GM21381 (cell line): ENCODE data around the gene TMEM182.

ENCODE experiments used
- ATAC-seq: cut with Tn5 transposase; IDR thresholded peaks from one replicate; pipeline ENCODE4 v1.9.1; 2021; ENCODE audit warnings: mild to moderate bottlenecking, moderate library complexity; ENCODE audit not compliant: unreplicated experiment

The TMEM182 gene

DNA sequence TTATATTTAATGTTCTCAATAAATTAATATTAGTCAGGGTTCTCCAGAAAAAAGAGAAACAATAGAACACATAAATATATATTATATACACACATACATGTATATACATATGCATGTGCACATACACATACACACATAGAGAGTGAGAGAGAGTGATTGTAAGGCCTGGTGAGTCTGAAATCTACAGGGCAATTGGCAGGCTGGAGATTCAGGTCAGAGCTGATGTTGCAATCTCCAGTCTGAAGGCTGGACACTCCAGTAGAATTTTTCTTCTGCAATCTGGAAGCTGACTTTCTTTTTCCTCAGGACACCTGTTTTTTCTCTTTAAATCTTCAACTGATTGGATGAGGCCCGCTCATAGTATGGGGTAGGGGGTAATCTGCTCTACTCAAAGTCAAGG lies 3.2 kb downstream of the TMEM182 start:
- no peak for ATAC-seq

DNA sequence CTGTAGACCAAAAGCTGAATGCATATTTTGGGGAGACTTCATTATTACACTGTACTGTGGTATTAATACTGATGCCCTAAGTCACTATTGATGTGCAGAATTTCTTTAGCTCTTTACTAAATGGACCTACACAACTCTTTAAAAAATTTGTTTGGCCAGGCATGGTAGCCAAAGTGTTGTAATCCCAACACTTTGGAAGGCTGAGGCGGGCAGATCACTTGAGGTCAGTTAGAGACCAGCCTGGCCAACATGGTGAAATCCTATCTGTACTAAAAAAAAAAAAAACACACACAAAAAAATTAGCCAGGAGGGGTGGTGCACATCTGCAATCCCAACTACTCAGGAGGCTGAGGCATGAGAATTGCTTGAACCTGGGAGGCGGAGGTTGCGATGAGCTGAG lies 6.4 kb downstream of the TMEM182 start:
- ATAC-seq, result no peak

DNA sequence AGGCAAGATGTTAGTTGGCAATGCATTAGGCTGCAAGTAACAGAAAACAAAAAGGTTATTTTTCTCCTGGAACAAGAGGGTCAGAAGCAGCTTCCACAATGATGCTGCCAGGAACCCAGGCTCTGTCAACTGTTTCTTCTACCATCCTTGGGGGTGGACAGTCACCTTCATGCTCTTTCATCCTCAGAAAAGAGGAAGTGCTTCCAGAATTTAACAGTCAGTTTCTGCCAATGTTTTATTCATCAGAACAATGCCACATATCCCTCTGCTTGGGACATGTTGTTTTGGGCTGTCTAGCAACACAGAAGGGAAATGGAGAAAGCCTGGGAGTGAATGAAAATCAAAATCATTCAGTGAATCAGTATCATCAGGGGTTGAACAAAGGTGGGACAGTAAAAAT lies 7.1 kb downstream of the TMEM182 start:
- no peak for ATAC-seq

DNA sequence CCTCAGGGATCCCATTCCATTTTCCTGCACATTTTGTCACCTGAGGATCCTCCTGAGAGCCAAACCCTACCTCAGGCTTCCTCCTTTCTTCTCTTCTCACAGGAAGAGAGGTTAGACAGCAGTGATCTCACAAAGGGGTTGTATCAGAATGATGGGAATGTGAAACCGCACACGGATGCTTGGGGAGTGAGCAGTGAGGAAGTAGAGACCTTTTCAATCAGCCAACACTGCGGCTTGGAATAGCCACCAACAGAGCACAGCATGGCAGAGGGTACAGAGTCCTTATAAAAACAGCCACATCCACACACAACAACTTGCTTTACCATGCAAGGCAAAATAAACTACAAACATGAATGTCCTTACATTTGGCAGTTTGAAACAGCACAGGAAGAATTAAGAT lies 8.7 kb downstream of the TMEM182 start:
- ATAC-seq, result no peak

DNA sequence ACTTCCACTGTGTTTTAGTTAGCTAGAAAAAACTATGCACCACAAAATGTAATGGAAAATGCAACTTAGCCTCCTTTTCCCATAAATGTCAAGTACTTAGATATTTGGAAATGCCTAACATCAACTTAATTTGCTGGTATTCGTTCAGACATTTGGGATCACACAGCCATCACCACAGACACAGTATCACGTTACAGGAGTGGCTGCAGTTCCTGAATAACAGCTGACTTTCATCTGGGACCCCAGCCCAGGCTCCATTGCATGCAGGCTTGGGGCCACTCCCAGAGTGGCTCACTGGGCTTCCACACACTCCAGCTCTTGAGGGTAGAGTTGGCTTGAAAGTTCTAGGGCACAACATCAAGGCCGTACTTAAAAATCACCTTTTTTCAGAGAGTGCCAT lies 9.3 kb downstream of the TMEM182 start:
- ATAC-seq, result no peak

DNA sequence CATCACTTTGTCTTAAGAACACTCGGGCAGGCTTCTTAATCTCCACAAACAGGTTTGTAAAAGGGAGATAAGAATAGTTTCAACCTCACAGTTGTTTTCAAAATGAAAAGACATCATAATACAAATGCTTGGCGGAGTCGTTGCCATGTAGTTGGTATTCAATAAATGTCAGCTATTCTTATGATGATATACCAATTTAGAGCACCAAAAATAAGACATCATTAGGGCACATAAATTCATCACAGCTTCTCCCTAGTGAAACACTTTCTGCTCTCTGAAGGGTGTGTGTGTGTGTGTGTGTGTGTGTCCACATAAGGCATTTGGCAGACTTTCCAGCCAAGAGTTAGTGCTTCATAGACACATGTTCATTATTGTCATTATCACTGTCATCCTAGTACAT lies 10.8 kb downstream of the TMEM182 start:
- no peak for ATAC-seq

DNA sequence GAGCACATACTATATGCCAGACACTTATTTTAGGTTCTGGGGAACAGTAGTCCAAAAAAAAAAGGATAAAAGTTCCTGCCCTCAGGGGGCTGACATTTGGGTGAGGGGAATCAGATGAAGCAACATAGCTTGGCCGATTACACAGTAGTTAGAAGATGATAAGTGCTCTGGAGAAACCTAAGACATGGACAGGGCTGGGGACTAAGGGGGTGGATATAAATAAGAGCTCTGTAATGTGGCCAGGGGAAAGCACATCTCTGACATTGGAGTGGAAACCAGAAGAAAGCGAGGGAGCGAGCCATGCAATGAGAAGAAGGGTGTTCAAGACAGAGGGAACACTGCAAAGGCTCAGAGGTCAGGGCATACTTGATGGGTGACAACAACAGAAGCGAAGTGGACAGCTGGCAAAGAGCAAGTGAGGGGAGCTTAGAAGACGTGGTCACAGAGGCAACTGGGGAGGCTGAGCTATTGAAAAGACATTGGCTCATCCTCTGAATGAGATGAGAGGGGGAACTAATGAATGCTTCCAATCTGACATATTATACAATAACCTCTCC lies 11.4 kb downstream of the TMEM182 start:
- no peak for ATAC-seq

DNA sequence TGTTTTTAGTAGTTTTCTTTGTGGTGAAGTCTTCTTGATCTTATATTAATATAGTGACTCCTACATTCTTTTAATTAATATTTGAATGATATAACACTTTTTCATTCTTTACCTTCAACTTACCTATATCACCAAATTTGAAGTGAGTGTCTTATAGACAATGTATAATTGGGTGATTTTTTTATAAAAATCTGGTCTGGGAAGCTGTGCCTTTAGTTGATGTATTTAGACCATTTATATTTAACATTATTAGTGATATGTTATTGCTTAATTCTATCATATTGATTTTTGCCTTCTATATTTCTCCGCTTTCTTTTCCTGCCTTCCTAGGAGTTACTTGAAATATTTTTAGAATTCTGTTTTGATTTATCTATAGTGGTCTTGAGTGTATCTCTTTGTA lies 16.4 kb downstream of the TMEM182 start:
- no peak for ATAC-seq

DNA sequence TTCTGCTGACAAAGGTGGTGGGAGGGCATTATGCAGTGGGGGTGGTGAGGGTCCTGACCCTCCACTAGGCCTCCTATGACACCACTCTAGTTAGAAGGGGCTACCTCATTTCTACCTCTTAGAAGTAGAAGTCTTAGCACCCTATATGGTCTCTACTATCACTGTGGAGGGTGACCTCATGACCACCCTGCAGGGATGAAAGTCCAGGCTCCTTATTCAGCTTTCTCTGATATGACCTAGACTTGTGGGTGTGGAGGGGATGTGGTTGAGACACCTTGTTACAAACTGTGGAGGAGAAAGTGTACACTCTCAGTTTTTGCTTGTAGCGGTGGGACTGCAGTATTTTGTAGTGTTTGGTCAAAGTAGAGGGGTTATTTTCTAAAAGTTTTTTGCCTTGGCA lies 18.6 kb downstream of the TMEM182 start:
- no peak for ATAC-seq

DNA sequence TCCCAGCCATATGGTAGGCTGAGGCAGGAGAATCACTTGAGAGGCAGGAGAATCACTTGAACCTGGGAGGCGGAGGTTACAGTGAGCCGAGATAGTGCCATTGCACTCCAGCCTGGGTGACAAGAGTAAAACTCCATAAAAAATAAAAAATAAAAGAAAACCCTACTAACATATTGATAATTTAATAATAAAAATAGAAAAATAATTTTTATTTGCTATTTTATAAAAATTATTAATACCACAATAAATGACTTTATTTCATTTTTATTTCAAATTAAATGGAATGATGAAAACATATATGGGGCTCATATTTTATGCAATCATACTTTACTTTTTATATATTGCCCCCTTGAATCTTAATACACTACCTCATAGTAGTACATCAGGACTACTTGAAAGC lies 20.4 kb downstream of the TMEM182 start:
- ATAC-seq, result no peak

DNA sequence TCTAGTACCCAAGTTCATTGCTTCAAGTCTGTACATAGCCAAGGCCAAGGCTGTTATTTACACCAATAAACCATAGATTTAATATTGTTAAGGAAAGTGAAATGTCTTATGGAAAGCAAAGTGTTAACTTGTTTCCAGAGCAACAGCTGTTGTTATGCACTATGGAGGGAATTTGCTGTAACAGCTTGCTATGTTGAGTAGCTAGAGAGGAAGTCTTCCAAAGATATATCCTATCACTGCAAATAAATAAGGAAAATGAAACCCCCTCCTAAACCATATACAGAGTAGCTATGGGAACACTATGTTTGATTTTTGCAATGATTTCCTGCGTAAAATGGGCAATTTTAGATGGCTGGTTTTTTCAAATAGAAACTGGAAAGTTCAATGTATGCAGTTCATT lies 21.1 kb downstream of the TMEM182 start:
- ATAC-seq, result no peak

DNA sequence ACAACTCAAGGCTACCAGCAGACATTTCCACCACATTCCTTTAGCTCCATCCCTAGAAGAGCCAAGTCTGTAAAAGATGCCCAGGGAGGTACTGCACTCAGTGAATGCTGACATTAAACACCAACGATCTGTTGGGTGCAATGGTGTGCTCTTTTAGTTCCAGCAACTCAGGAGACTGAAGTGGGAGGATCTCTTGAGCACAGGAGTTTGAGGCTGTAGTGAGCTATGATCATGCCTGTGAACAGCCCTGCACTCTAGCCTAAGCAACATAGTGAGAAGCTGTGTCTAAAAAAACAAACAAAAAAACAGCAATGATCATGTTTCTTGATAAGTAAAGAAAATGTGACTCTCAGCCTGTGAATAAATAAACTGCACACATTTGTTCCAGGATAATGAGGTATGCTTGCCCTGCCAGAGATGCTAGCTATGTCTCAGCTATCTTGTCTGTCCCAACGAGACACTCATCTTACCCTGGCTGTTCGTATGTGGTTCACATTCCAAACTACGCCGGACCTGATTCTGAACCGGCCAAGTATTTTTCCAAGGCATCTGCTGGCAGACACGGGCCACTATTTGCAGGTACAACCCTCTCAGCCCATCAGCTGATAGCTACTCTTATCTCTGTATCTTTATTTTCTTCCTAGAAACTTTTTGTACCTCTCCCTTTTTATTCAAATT lies 21.8 kb downstream of the TMEM182 start:
- no peak for ATAC-seq

DNA sequence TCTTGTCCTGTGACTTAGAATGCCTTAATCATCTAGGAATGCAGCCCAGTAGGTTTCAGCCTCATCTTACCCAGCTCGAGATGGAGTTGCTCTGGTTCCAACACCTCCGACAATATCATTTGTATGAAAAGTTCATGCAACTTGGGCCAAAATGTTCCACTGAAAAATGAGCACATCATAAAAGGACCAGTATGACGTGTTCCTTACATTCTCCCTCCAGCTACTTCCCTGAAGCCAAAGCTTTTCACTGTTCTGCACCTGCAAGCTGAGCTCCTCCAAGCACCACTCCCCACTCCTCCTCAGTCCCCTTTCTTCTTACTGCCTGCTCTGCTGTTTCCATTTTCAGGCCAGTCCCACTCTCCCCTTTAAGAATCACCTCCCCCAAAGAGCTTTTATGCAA lies 23.1 kb downstream of the TMEM182 start:
- ATAC-seq, result no peak

DNA sequence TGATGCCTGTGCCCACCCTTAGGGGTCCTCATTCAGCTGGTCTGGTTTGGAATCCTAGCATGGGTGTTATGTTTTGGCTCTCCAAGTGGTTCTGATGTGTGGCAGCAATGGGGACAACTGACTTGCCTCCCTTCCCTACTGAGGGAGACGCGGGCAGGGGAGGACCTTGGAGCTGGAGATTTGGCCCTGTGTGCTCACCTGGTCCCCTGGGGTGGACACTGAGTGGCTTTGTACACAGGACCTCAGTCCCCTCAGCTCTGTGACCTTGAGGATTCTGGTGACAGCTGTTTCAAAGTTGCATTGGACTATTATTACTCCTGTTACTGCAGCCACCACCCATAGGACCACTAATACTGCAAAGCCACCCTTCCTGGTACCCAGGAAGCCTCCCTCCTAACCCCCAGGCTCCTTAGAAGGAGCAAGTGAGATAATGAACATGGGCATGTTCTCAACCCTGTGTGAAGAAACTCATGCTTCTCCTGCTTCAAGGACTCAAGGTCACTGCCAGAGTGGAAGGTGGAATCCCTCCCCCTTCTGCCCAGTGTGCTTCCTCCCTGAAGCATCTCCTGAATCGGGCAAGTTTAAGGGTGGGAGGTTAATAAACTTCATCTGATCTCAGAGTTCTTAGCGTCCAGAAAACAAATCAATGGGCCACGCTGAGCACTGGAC lies 26.5 kb downstream of the TMEM182 start:
- ATAC-seq, result no peak

DNA sequence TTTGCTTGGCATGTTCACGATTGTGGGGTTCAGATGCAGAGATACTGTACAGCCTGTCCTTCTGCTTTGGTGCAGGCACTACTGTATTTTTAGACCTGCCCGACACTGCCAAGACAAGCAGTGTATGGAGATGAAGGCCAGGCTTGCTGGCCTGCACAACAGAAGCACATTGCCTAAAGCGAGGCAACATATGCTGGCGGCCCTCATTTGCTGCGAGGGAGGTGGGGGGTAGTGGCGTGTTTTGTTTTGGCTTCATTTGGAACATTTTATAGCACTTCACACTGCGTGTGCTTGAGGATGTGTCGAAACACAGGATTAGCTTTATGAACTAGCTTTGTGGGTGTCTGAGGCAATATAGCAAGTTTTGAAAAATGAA lies 27.0 kb downstream of the TMEM182 start:
- no peak for ATAC-seq

DNA sequence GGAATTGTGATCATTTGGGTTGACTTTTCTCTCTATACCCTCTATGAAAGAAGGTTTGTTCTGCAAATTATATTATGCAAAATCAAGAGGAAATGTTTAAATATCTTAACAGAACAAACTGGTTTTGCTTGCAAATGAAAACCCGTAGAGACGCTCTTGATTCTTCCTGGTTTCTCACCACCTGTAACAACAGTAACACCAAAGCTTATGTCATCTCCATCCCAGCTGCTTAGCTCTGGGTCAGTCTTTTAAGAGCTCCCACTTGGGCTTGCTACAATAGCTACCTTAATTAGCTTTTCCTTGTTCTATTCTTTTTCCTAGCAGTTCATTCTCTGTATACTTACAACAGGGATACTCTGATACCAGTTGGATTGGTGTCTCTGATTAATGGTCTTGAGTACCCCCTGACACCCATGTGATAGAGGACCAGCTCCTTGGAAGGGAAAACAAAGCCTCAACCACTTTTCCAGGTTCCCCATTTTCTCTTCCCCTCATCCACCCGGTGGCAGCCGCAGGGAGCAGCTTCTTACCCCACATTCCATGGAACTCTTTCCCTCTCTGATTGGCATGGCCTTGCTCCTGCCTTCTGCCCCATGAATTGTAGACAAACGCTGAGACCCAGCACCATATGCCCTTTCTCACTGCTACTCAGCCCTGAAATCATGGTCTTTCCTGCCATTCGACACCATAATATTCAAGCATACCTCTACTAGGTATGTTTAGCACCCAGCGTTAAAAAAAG lies 27.7 kb downstream of the TMEM182 start:
- ATAC-seq, result no peak

DNA sequence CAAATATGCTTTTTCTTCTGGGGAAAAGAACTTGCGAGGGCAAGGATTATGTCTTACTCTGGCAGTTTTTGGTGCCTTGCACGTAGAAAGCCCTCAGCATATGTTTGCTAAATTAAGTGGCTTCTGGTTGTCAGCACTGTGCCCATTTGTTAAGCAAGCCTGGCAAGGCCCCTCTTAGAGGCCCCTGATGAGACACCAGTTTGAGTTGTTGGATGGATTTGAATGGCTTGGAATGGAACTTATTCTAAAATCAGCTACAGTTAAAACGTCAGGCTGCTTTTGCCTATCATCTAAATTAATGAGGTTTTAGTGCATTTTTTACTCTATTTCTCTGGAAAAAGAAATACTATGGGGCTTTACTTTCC lies 28.2 kb downstream of the TMEM182 start:
- no peak for ATAC-seq

DNA sequence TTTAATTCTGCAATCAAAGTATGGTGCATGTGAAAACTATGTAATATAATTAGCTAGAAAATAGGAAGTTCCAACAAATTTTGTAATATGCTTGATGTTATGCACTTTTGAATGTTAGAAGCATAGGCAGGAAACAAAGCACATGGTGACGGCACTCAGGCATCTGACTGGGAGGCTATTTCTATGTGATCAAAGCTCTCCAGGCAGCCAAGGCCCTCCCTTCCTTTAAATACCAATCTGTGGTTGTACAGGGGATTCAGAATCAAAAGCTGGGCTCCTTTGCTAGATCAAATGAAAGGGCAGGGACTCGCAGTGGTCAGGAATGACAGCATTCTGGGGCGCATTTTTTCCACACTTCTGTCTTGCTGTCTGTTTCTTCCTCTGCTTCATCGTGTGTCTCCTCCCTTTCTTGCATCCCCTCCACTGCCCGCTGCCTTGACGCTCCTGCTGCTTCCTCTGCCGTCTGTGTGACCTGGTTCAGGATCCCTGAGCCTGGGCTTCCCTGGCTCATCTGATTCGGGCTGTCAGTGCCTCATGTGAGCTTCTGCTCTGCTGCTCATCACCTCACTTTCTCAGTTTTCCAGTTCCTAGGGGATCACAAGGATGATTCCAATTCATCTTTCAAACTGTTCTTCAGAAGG lies 30.9 kb downstream of the TMEM182 start:
- ATAC-seq, result no peak

DNA sequence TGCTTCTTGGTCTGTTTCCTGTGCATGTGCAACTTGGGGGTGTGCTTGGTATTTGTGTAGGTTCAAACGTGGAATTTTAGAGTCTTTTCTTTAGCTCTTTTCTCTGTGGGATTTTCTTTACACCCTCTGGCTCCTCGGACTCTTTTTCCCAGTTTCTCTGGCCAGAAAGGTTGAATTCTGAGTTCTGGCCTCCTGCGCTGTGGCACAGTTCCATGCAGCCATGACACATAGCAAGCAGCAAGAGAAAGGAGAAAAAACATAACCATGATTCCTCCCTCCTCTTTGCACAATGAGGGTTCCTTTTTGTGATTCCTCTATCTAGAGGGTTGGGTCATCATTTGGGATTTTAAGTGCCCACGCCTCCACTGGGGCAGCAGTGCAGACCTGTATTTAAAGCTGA lies 33.8 kb downstream of the TMEM182 start:
- no peak for ATAC-seq

DNA sequence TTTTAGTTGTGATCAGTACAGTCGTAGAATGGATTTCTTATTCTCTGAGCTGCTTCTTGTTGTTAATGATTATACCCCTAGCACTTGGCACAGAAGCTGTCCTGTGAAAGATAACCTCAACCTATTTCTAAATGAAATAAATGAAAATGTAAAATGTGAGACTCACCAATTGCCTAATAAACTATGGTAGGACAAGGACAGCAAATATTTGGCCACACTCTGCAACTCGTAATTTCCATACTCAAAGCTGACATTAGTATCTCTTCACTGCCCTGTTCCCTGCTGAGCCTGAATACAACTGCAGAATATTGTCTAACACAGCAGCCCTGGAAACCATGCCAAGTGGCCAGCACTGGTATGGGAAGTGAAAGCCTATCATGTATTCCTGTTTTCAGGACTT lies 34.5 kb downstream of the TMEM182 start:
- ATAC-seq, result no peak

DNA sequence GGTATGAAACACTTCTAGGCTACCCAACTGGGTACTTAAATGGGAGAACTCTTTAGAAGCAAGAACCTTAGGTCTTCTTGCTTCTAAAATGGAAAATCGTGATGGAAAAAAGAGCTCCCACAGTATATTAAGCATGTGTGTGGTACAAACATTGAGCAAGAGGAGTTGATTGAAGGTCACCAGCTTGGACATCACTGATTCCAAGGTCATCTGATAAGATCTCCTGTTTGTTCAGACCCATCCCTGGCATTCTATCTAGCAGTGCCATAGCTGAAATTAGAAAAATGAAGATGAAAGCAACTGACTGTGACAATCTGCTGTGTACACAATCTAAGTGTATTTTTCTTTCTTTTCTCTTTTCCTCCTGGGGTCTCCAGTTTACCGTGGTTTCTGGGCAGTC lies 35.7 kb downstream of the TMEM182 start:
- ATAC-seq, result no peak

DNA sequence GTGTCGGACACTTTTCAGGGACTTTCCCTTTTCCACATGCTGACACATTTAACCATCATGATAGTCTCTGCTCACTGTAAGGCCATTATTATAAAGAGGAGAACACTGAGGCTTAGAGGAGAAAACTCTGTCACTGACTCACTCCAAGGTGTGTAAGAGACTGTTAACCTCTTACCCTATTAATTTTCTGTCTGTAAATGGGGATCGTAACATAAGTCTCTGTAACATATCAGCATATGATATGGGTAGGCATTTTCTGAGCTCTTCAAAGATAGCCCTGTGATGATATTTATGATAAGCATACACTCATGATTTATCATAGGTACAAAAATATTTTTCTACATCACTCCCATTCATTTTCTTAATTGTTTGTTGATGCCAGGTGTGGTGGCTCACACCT lies 36.4 kb downstream of the TMEM182 start:
- no peak for ATAC-seq
